Measurements from ENCODE around the gene MLLT10. TPM values are rescaled to one million over a fixed set of nuclear protein-coding genes. Genes with fewer than 3 reads are reported as not detected.

The MLLT10 gene
- total and polyA plus RNA-seq, 2 of the 8 experiments (the other 6 are each of a cell fraction or from before 2014, with no cell fraction given): 53.1 to 62.1 TPM

- no peaks in the 10 kb centered on the region for H3K36me3 ChIP-seq (ENCODE audit: control insufficient read depth in 2 of 4, insufficient read depth in 4 of 4, low read length in 3 of 4)
- DNase-seq (ENCODE audit: low read depth in 1 of 2, low spot score in 2 of 2): no peak
- peak overlapping the region; percentile 75; the same call in 1 of the 2 replicates for H2BK15ac ChIP-seq (ENCODE audit: low read length)
- H3K9me3 ChIP-seq (ENCODE audit: insufficient read depth in 2 of 2, low read depth in 1 of 2, low read length in 1 of 2): no peaks in the 10 kb centered on the region
- H2BK5ac ChIP-seq (ENCODE audit: low read depth, low read length): peak overlapping the region; percentile 91
- no peak overlapping the region for H3K14ac ChIP-seq (ENCODE audit: insufficient read length)
- H3K4me3 ChIP-seq (ENCODE audit: extremely low read depth in 1 of 4, insufficient read depth in 2 of 4, low read depth in 3 of 4, low read length in 4 of 4): no peak overlapping the region
- POLR2A ChIA-PET (ENCODE audit: partially characterized antibody): interaction anchor here (0.6 to 0.7 kb wide), 3 partner anchors 96 to 228 kb away, joined by 3 to 5 read pairs (median 4); no protein-coding TSS in a partner anchor
- peak overlapping the region; percentile 83 for H4K91ac ChIP-seq (replicated peaks; ENCODE audit: insufficient read length, low read length)
- peaks cover 19 to 53% (median 42%) of the 10 kb centered on the region in 4 experiments for H3K4me1 ChIP-seq (replicated peaks in 1 of 4; ENCODE audit: control insufficient read depth in 3 of 4, insufficient read depth in 4 of 4, low read length in 3 of 4)
- H3K27ac ChIP-seq (ENCODE audit: low read depth, low read length): peak overlapping the region; percentile 11; the same call in 1 of the 2 replicates
- H2BK120ac ChIP-seq (replicated peaks; ENCODE audit: low read depth, low read length): peak overlapping the region; percentile 84
- no peak overlapping the region for H3K9ac ChIP-seq (replicated peaks in 1 of 4; ENCODE audit: extremely low read depth in 1 of 4, low read depth in 3 of 4, low read length in 3 of 4)
- no peaks in the 10 kb centered on the region for H3K79me1 ChIP-seq (ENCODE audit: low read depth, low read length)
- peak overlapping the region; percentile 89 for H2BK20ac ChIP-seq (ENCODE audit: low read length)
- H4K8ac ChIP-seq (ENCODE audit: extremely low read depth, insufficient read depth, low read length): peak overlapping the region; percentile 83; the same call in 1 of the 2 replicates
- H3K4ac ChIP-seq (replicated peaks; ENCODE audit: insufficient read length, low read depth, low read length): peak overlapping the region; percentile 46
- H3K27me3 ChIP-seq (replicated peaks in 1 of 4; ENCODE audit: control insufficient read depth in 3 of 4, extremely low read depth in 1 of 4, insufficient read depth in 3 of 4, low read length in 3 of 4): no peaks in the 10 kb centered on the region
- peaks cover 3% of the 10 kb centered on the region; the same call in 1 of the 2 replicates for H3K23me2 ChIP-seq (ENCODE audit: low read depth, low read length)
- H2AFZ ChIP-seq (ENCODE audit: low read length): no peak overlapping the region
- H2BK12ac ChIP-seq (ENCODE audit: low read depth, low read length): peak overlapping the region; percentile 99; the same call in 1 of the 2 replicates
- H3K79me2 ChIP-seq (ENCODE audit: control insufficient read depth in 1 of 2, insufficient read depth in 2 of 2, low read length in 2 of 2): no peaks in the 10 kb centered on the region
- WGBS, 2 experiments (ENCODE audit: extremely low coverage in 1 of 2, insufficient coverage in 1 of 2, insufficient read length in 1 of 2, insufficient replicate concordance in 2 of 2, low coverage in 1 of 2, low lambda C conversion rate in 2 of 2, missing lambda C conversion rate in 1 of 2): 96% methylated on average over 10 of the region's 10 CpGs; no CpG with 5 or more reads in 1 of the 2 experiments
- H3K23ac ChIP-seq (ENCODE audit: insufficient read length): no peak overlapping the region
- H2AK5ac ChIP-seq (ENCODE audit: low read depth, low read length): 0 out of 2 replicates have a peak overlapping the region, but pooled peaks have one; percentile 33
- no peak overlapping the region for H4K5ac ChIP-seq (ENCODE audit: insufficient read length, low read depth, low read length)
- H3K4me2 ChIP-seq (ENCODE audit: insufficient read depth in 1 of 2, low read depth in 2 of 2, low read length in 2 of 2): no peak overlapping the region
- FAIRE-seq: no peak
- H3K56ac ChIP-seq (replicated peaks; ENCODE audit: insufficient read length, low read depth, low read length): no peak overlapping the region
- CTCF ChIA-PET (ENCODE audit: partially characterized antibody): interaction anchor here (0.6 to 1.2 kb wide), 2 partner anchors 15 to 1068 kb away, joined by 3 read pairs; no protein-coding TSS in a partner anchor
- peak overlapping the region; percentile 38; the same call in 1 of the 2 replicates for H3K18ac ChIP-seq (ENCODE audit: extremely low read depth, low read length)
- H4K20me1 ChIP-seq (replicated peaks in 1 of 2; ENCODE audit: control insufficient read depth in 1 of 2, insufficient read depth in 2 of 2, low read length in 2 of 2): no peaks in the 10 kb centered on the region
- TF ChIP-seq NRF1 (IDR thresholded peaks at IDR 0.05; ENCODE audit: low read depth, low read length) (no peak), RNF2 (IDR thresholded peaks at IDR 0.05; ENCODE audit: borderline replicate concordance, low read depth, low read length, missing control alignments, poor library complexity, severe bottlenecking) (no peak), TAF1 (IDR thresholded peaks at IDR 0.05; ENCODE audit: low read depth, low read length) (no peak), HDAC2 (IDR thresholded peaks at IDR 0.05; ENCODE audit: borderline replicate concordance in 1 of 2, low read depth in 2 of 2, low read length in 2 of 2) (no peak), CBX8 (IDR thresholded peaks at IDR 0.05; ENCODE audit: borderline replicate concordance, low read depth, low read length) (no peak), ASH2L (IDR thresholded peaks at IDR 0.05; ENCODE audit: low read length) (no peak), TAF7 (optimal IDR thresholded peaks at IDR 0.05; ENCODE audit: borderline replicate concordance, low read depth, low read length) (no peak), CBX5 (IDR thresholded peaks at IDR 0.05; ENCODE audit: low read depth, low read length) (no peak), POLR2AphosphoS5 (IDR thresholded peaks at IDR 0.05; ENCODE audit: low read depth, low read length) (no peak), TEAD4 (IDR thresholded peaks at IDR 0.05; ENCODE audit: low read depth, low read length) (no peak), SP4 (IDR thresholded peaks at IDR 0.05; ENCODE audit: low read length) (no peak), HDAC6 (IDR thresholded peaks at IDR 0.05; ENCODE audit: low read depth, low read length) (no peak), CEBPB (IDR thresholded peaks at IDR 0.05; ENCODE audit: low read depth, low read length) (no peak)
Measured at GRCh38 chr10:21754410-21755011, 220.5 kb downstream of the MLLT10 start.
